HG03432 (cell line): ENCODE results near the gene PLBD2.
A peak's percentile ranks its signal among the peaks of the same experiment; 100 is the strongest.

Experiments used
- ATAC-seq: cut with Tn5 transposase; IDR thresholded peaks from one replicate; pipeline ENCODE4 v1.9.1; 2021; ENCODE audit warnings: mild to moderate bottlenecking, moderate library complexity; ENCODE audit not compliant: unreplicated experiment

The PLBD2 gene, protein sequence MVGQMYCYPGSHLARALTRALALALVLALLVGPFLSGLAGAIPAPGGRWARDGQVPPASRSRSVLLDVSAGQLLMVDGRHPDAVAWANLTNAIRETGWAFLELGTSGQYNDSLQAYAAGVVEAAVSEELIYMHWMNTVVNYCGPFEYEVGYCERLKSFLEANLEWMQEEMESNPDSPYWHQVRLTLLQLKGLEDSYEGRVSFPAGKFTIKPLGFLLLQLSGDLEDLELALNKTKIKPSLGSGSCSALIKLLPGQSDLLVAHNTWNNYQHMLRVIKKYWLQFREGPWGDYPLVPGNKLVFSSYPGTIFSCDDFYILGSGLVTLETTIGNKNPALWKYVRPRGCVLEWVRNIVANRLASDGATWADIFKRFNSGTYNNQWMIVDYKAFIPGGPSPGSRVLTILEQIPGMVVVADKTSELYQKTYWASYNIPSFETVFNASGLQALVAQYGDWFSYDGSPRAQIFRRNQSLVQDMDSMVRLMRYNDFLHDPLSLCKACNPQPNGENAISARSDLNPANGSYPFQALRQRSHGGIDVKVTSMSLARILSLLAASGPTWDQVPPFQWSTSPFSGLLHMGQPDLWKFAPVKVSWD

DNA sequence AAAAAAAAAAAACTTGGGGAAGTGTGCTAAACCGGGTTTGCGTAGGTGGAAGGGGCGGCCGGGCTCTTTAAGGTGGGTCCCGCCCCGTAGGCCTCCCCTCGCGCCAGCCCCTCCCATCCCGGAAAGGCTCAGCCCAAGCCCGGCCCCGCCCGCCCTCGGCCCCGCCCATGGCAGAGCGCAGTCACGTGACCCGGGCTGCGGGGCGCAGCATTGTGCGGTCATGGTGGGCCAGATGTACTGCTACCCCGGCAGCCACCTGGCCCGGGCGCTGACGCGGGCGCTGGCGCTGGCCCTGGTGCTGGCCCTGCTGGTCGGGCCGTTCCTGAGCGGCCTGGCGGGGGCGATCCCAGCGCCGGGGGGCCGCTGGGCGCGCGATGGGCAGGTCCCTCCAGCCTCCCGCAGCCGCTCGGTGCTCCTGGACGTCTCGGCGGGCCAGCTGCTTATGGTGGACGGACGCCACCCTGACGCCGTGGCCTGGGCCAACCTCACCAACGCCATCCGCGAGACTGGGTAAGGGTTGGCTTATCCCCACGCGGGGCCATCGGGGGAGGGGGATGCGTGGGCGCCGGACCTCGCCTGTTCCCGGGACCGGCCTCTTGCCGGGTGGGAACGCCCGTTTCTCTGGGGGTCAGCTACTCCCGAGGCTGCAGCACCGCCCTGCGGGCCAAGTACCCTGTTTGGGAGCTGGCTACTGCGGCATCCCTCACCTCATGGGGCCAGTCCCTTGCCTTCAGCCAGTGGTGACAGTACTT lies at the start of gene PLBD2:
TSS of gene PLBD2 (plus strand) at position 207 of the 752 bp plus-strand sequence. CDS start at position 221, 14 bp downstream.
- peak; percentile 95 for ATAC-seq

DNA sequence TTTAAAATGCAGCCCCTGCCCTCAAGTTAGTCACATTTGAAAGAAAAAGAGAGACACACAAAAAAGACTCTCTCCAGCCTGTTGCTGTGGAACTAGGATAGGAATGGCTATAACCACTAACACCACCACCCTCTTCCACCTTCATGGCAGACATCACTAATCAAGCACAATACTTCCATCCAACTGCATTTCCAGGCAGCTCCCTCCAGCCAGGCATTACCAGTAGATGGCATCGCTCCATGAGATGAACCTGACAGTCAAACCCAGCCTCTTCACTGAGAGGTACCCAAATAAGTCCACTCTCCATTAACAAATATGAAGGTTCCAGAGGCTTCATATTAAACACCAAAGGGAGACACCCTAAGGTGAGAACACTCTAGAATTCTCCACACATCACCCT lies 47.9 kb upstream of the PLBD2 start:
- no peak for ATAC-seq

DNA sequence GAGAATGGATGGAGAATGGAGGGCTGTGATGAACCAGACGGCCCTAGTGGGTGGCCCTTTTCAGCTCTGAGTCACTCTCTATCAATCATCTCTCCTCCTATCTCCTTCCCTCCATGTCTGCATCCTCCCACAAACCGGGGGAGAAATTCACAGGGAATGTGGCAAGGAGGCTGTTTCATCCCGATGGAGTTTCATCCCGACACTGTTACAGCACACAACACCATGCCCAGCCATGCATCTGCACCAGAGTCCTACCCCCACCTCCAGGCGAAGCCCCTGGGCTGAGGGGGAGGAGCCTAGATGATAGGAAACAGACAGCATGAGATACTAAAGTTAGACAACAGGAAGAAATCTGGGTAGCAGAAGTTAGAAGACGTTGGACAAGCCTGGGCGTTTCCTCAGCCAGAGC lies 44.3 kb upstream of the PLBD2 start:
- no peak for ATAC-seq

DNA sequence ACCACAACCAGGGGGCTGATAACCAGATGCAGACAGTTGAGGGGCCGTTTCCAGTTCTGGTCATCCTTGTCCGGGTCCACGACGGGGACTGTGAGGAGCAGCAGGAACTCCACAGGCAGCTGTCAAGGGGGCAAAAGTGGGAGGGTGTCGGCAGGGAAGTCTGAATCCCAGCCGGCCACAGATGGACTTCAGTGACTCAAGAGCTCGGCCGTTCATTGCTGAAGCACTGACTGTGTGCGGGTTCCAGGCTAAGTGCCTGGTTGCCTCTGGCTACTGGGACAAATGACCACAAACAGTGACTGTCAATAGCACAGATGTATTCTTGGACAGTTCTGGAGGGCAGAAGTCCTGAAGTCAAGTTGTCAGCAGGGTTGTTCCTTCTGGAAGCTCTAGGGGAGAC lies 43.0 kb upstream of the PLBD2 start:
- no peak for ATAC-seq

DNA sequence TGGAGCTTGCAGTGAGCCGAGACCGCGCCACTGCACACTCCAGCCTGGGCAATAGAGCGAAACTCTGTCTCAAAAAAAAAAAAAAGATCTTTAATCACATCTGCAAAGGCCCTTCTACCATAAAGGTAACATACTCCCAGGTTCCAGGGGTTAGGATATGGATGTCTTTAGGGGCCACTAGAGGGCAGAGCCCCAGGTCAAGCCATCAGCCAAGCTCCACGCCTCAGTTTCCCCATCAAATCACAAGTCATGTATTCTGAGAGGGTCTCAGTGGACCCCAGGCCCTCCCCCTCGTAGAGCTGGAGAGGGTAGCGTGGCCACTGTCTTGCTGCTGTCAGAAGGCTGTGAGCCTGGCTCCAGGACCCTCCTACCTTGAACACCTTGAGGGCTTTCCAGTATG lies 42.2 kb upstream of the PLBD2 start:
- no peak for ATAC-seq

DNA sequence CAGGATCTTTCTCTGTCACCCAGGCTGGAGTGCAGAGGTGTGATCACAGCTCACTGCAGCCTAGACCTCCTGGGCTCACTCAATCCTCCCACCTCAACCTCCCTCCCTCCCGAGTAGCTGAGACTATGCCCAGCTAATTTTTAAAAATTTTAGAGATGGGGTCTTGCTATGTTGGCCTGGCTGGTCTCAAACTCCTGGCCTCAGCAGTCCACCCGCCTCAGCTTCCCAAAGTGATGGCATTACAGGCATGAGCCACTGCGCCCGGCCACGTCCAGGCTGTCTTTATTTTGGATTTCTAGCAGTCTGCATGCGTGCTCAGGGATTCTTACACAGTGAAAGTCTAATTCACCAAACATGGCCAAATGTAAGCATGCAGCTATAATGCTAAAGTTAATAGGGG lies 41.3 kb upstream of the PLBD2 start:
- no peak for ATAC-seq

DNA sequence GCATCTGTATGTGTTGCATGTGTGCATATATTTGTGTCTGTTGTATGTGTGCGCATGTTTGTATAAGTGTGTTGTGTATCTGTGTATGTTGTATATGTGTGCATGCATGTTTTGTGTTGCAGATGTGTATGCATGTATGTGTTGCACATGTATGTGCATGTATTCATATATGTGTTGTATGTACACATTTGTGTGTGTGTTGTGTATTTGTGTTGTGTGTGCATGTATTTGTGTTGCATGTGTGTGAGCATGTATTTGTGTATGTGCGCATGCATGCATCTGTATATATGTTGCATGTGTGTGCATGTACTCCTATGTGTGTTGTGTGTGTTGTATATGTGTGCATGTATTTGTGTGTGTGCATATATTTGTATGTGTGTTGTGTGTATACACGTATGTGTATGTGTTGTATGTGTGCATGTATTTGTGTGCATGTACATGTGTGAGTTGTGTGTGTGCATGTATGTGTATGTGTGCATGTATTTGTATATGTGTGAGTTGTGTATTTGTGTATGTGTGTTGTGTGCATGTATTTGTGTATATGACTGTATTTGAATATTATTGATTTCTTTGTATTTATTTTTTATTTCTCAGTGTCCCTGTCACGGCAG lies 40.2 kb upstream of the PLBD2 start:
- no peak for ATAC-seq

DNA sequence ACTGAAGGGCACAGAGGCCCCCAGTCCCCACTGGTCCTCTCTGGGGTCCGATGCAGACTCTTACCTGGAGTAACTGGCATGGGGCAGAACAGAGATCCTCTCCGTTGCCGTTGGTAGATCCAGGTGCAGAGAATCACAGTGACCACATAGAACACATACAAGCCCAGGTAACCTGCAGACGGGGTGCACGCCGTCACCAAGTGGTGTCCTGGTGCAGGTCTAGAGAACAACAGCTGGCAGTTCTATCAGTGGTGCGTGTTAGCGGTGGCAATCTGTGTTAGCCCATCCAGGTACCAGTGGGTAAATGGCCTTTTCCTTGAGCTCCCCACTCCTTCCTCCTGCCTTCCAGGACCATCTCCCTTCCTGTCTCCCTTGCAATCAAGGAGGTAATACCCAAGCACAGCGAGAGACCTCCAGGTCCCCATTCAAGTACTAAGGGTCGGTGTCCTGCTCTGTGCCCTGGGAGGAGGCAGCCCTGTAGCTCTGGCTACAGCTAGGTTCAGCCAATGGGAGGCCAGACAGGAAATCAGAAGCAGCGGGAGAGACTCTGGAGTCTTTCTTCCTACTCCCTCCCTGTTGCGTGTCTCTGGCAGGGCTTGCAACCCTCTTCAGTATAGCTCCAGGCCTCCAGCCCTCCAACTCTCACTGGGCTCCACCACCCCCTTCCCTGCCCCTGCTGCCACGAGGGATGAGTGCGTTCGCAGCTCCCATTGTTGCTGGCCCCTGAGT lies 39.3 kb upstream of the PLBD2 start:
- no peak for ATAC-seq

DNA sequence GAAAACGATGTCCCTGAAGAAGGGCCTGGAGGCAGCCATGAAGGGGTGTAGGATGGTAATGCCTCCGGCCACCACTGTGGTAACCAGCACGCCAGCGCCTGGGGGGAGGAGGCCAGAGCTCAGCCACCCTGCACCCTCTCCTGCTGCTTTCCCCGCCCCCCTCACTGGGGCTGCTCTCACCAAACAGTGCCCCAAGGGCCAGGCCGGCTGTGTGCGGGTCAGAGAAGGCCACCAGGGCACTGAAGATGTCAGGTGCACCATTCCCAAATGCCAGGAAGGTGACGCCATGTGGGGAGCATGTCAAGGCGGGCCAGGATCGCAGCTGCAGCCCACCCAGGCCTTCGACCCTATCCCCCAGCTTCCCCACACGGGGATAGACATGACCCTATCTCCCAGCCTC lies 38.0 kb upstream of the PLBD2 start:
- ATAC-seq, result no peak

DNA sequence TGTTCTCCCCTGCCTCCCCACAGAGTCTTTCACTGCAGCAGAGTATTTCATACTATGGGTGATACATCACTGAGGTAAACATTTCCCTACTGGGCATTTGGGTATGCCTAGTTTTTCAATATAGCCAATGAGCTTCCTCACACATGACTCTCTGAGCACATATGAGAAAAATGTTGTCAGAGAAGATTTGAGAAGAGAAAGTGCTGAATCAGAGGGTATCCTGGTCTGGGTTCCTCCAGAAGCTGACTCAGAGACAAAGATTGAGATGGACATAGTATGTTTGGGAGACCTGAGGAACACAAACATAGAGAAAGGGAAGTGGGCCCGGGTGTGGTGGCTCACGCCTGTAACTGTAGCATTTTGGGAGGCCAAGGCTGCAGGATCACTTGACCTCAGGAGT lies 36.0 kb upstream of the PLBD2 start:
- ATAC-seq, result no peak

DNA sequence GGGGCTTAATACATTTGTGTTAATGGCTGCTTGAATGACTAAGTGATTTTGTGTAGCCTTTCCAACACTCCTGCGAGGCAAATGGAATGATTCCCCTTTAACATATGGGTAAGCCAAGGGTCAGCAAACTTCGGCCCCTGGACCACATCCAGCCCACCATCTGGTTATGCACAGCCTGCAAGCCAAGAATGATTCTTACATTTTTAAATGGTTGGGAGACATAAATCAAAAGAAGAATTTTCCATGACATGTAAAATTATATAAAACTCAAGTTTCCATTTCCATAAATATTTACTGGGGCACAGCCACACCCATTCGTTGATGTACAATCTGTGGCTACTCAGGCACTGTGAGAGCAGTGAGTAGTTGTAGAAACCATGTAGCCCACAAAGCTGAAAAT lies 32.5 kb upstream of the PLBD2 start:
- no peak for ATAC-seq

DNA sequence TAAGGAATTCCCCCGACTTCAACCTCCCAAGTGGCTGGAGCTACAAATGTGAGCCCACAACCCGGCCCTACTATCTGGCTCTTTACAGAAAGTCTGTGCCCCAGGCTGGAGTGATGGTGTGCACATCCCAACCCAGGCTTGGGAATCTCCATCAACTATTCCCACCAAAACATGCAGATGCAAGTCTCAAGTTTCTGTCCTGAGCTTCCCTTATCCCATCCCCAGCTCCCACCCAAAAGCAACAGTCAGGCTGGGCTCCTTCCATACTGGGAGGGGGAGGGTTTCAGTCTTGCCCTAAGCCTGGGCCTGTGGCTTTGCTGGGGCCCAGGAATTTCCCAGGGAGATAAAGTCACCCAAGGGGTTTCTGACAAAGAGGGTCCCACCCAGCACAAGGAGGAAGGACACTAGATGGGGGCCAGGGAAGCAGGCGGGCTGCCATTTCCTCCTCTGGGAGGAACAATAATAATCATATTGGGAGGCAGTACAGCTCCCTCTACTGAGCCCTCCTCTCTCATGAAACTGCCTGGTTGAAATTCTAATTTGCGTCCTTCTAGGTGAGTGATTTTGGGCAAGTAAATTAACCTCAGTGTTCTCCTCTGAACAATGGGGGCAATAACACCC lies 31.5 kb upstream of the PLBD2 start:
- no peak for ATAC-seq

DNA sequence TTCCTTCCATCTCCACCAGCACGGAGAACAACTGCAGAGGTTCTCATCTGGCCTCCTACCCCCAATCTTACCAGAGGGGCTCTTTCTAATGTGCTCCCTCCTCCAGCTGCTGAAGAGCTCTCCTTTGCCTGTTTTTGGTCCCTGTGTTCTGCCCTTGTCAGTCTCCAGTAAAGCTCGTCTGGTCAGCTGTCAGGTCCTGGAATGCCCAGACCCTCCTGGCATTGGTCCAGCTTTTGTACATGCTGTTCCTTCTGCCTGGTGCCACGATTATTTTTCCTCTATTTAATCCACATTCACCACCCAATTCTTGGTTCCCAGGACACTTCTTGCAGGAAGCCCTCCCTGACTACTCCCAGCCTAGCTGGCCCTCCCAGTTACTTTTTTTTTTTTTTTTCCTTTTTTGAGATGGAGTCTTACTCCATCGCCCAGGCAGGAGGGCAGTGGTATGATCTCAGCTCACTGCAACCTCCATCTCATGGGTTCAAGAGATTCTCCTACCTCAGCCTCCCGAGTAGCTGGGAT lies 30.0 kb upstream of the PLBD2 start:
- ATAC-seq, result no peak

DNA sequence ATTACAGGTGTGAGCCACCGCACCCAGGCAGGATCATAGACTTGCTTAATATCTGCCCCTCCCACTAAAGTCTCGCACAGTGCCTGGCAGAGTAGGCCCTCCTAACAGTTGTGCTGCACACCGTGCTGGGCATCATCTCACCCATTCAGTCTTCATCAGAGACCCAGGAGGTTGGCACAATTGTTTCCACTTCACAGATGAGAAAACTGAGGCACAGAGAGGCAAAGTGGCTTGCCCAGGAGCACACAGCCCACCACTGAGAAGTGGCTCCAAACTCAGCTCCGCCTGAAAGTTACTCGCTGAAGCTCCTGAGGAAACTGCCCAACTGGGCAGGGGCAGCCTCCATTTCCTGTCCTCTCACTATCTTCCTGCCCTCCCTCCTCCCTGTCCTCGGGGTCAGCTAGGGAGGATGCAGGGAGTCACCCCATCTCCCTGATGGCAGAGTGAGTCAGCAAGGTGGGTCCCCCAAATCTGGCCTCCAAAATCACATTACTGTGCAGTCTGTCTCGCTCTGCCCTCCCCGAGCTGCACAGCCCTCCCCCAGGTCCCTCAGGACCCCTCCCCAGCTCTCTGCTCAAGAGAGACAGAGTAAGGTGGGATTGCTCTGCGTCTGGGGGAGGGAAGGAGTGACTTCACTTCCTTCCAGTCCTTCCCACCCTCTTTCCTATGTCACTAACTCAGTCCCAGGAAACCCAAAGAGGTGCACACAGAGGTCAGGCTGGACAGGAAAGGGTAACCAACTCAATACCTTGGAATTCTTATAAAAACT lies 29.2 kb upstream of the PLBD2 start:
- ATAC-seq, result no peak

DNA sequence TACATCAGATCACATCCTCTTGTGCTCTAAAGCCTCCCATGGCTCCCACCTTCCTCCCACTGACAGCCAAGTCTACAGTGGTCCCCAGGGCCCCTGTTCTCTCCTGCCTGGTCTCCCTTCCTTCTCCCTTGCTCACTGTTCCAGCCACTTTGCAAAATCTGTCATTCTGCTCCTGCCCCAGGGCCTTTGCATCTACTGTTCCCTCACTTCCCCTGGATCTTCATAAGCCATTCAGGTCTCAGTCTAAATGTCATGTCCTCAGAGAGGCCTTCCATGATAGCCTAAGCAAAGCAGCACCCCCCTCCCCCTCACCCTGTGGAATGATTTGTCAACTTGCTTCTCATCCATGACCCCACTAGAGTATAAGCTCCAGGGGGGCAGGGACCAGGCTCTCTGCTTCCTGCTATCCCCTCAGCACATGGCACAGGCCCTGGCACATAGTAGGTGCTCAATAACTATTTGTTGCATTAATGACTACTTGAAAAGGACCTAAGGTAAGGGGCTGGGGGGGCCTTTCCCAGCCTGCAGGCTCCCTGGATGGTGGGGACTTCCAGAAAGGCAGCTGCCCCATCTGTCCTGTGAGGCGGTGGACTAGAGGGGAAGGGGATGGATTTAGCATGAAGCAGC lies 28.5 kb upstream of the PLBD2 start:
- ATAC-seq, result no peak

DNA sequence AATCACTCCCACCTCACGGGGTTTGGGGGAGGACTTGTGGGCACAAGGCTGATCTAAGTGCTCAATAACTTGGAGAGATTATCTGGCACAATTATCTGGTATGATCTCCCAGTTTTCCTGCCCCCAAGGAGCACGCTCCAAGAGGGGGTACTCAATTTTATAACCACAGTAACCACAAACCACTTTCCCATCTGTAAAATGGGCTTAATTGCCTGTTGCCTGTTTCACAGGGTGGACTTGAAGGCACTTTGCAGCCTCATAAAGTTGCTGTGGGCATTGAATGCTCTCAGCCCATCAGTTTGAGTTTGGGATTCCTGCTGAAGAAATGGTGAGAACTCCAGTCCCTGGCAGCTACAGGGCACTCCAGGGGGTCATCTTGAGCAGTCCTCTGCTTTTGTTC lies 27.9 kb upstream of the PLBD2 start:
- no peak for ATAC-seq

DNA sequence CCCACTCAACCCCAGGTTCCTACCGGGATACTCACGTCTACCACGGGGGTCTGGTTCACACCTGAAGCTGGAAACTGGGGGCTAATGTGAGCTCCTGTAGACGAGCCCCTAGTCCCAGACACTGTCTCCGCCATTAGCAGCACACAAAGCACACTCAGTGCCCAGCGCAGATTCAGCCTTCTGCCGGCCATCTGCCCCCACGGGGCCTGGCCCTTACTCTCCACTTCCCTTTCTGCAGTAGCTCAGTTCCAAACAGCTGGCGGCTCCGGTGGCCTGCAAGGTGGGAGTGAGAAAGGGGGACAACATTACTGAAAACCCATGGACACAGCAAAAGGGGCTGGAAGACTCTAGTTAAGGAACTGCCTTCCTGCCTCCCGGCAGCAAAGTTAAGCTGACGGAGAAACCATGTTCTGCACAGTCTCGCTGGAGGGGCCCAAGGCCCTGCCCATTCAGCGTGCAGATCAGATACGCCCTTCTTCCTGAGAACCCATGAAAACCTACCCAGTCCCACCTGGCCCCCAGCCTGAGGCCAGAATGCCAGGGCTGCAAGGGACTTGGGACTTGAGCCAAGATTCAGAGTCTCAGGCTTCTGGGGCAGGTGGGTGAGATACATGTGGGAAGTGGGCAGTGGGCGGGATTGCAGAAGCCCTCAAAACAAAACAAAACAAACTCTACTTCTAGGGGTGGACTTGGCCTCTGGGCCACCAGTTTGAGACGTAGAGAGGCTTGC lies 25.5 kb upstream of the PLBD2 start:
- no peak for ATAC-seq

DNA sequence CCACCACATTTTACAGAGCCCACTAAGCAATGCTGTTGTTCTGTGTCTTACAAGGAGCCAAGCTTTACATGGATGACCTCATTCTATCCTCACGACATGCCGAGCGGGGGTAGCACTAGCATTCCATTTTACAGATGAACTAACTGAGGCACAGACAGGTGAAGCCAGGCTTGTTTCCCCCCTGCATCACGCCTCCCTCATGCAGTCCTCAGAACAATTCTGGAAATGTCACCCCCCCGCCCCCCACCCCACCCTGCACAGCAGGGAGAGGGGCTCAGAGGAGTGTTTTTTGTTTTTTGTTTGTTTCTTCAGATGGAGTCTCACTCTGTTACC lies 25.0 kb upstream of the PLBD2 start:
- ATAC-seq, result no peak
